NCI-H2081 (cell line): ENCODE results near the gene OTUB1.
A peak's percentile ranks its signal among the peaks of the same experiment; 100 is the strongest.
"Not testable (repeated sequence)": the region's sequence is repeated elsewhere in the genome, so short reads cannot be mapped to it uniquely, and the experiment has no call there.

Experiments used
- DNase-seq, 2 experiments: peaks; one replicate each; lab custom pipeline; 2025; lab: John Stamatoyannopoulos, UW

The OTUB1 gene

GRCh38 chr11:64043545-64043944 is 57.3 kb downstream of the OTUB1 start:
- no peak for DNase-seq

- DNase-seq: peak; percentile 66 to 80
Observed at GRCh38 chr11:64044730-64045393, 58.6 kb downstream of the OTUB1 start.

GRCh38 chr11:64045700-64046099 is 59.5 kb downstream of the OTUB1 start:
- no peak for DNase-seq

GRCh38 chr11:64047373-64047772 is 61.1 kb downstream of the OTUB1 start:
- DNase-seq: not testable (repeated sequence)
